GM18508 (cell line): ENCODE data around the gene TMEM126A.

Experiments
- ATAC-seq: cut with Tn5 transposase; IDR thresholded peaks from one replicate; pipeline ENCODE4 v1.9.1; 2021; ENCODE audit warnings: moderate number of reproducible peaks; ENCODE audit not compliant: insufficient read depth, unreplicated experiment

The TMEM126A gene

DNA sequence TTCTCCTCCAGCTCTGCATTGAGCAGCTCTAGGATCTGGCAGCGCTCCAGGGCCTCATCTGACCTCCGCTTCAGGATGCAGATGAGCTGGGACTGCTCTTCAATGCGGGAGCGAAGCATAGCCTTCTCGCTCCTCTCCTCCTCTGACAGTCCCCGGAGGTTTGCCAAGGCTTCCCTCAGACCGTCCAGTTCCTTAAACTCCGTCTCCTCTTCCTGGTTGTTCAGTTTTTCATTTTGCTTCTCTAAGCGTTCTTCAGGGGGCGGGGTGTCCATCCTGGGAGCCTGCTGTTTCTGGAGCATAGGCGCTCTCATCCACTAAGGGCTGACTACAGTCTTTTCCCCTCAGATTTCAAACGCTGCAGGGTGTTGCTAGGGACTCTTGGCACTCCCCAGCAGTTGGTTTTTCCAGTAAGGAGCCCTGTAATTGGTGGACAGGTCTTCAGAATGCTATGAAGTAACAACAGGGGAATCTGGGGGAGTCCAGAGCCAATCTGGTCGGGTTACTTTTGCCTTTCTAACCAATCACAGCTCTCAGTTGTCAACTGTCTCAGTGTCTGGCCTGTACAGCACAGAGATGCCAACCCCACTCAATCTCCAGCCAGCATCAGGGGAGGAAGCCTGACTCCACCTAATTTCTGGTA, 38.2 kb downstream of the TMEM126A start, which contains the start of gene CCDC89:
Gene CCDC89 (minus strand): TSS at position 376 of the 640 bp plus-strand sequence. CDS start 65 bp downstream, at position 311.
- no peak for ATAC-seq

DNA sequence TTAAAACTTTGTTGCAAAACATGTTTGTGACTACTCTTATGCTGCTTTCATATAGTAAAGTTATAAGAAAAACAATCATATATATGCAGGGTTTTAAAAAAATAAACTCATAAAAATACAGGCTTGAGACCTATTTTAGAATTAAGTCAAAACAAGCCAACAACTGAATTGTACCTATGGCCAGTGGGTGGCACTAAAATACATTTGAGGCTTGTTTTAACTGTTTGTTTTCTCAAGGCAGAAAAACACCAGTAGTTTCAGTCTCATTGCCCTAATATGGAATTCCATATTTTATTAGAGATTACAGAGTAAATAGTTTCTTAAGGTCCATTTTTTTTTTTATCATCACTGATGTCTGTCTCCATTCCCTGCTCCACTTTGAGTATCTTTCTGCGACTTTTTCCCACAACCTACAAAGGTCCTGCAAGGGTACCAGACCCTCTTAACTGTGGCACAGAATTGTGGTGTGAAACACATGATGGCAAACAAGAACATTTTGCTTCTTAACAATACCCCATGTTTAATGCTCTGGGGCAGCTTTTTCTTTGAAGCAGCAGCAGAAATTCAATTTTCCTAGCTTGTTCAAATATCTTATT, 46.7 kb downstream of the TMEM126A start:
- ATAC-seq = no peak

DNA sequence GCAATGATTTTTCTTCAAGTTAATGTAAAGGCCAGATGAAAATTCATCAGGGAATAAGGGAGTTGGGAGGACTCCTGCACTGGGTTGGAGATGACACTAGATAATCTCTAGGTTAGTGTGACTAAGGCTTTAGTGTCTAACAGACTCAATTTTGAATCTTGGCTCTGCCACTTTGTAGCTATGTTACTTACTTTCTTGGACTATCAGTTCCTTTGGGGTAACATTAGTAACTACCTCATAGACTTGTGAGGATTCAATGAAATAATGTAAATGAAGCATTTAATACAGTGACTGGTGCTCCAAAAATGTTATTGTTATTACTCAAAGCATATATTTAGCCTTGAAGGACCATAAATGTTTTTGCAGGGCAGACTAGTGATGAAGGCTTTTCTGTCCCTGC, 47.8 kb downstream of the TMEM126A start:
- ATAC-seq = no peak

DNA sequence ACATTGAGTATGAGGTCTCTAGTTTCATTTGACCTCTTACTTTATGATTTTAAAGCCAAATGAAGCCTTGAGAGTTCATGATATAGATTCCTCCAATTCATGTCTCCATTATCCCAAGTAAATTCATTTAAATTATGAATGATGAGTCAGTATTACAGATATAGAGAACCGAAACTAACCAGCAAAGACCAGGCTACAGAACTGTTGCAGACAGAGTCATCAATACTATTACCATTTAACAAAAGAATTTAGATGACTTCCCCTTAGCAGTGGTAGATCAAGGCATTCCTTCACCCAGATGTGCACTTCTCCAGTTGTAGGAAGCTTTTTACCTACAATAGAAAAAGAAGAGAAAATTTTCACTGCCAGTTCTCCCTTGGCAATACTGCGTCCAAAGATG, 50.0 kb downstream of the TMEM126A start:
- no peak for ATAC-seq

DNA sequence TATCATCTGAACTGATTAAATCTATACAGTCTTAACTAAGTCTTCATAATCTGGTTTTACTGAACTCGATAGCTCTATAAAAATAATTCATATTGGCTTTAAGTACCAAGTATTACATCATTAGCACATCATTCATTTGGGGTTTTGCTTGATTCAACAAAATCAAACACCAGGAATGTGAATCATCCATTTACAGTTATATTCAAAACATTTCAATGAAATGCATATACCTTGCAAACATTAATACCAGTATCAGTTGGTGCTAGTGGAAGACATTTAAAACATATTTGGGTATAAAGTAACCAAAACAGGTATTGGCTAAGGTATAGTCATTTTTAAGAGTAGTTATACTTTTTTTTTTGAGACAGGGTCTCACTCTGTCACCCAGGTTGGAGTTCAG, 50.4 kb downstream of the TMEM126A start:
- no peak for ATAC-seq

DNA sequence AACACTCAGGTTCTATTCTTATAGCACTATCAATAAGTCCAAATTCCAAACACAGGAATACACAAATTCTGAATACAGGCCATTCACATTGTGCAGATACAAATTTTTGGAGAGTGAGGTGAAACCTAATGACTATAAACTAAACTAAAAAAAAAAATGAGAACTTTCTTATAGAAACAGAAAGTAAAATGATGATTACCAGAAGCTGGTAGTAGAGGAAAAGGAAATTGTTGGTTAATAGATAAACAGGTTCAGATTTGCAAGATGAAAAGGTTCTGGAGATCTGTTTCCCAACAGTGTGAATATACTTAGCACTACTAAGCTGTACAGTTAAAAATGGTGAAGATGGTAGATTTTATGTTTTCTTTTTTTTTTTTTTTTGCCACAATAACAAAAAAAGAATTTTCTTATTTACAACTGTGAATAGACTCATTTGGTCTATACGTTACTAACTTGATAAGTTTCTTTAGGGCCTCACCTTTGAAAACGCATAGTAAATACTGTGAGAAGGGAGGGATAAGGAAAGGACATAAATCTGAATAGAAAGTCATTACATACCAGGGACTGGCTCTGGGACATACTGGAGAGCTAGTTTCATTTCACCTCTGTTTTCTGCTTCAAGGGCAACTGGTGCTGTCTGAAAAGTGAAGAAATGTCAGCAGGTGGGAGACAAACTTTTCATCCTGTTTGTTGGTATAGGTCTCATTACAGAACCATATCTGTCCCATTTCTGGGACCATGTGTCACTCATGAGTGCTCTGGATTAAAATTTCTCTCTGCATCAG, 52.4 kb downstream of the TMEM126A start:
- ATAC-seq = peak; percentile 83

DNA sequence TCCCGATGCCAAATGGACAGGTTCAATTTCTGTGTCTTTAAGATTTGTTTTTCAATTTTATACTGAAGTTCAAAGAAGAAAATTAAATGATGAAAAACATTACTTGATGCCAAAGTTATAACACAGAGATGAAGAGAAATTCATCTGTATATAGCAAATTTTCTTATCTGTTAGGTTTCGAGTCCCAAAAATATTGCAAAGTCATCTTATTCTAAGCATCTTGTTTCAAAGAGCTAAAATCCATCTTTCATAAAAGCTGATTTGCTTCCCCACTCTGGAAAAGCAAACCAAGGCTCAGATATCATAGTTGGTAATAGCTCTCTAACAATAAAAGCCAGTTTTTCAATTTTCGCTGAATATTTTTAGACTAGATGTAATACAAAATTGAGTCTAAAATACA, 57.2 kb downstream of the TMEM126A start:
- ATAC-seq = no peak

DNA sequence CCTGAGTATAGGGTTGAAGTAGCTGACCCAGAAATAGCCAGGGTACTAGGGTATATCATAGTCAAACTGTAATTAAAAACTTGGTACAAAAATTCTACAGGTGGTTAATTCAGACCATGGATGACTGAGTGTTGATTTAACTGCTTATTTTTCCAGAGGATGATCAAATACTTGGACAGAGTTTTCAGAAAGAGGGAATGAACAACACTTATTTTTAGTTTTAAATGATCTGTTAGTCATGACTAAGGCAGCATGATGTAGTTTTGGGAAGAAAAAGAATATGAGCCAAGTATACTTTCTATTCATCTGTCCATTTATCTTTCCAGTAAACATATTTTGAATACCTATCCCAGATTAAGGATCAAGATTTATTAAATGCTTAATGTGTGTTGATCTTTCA, 58.0 kb downstream of the TMEM126A start:
- ATAC-seq = no peak
